Measurements from ENCODE around the gene BATF.
"Not testable (repeated sequence)": the region's sequence is repeated elsewhere in the genome, so short reads cannot be mapped to it uniquely, and the experiment has no call there.

The BATF gene

DNA sequence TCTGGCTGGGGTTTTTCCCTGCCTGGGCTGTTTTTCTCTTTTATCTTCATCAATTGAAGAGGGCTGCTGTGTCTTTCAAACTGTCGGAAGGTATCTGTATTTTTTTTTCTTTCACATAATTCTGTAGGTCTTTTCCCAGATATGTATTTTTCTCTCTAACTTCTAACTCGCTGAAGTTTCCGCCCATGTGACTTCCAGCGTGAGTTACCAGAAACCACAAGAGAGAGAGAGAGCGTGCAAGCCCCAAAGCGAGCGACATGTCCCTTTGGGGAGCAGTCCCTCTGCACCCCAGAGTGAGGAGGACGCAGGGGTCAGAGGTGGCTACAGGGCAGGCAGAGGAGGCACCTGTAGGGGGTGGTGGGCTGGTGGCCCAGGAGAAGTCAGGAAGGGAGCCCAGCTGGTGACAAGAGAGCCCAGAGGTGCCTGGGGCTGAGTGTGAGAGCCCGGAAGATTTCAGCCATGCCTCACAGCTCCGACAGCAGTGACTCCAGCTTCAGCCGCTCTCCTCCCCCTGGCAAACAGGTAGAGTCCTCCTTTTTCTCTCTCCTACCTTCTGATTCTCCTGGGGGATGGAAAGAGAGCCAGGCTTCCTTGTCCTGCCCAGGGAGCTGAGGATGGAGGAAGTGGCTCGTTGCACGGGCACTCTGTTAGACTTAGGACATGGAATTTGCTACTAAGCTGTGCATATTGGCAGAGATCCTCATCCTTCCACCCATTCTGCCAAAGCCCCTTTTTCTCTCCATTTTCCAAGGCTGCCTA, at the start of gene BATF:
TSS of gene BATF (plus strand) at position 246 of the 759 bp plus-strand sequence. CDS start at position 460, 214 bp downstream.
- no peaks in the 10 kb centered on the region for H3K27me3 Mint-ChIP-seq (ENCODE audit: low read depth)
- peaks cover 62% of the 10 kb centered on the region for H3K4me1 Mint-ChIP-seq (ENCODE audit: low read depth)
- H3K4me3 Mint-ChIP-seq = peak within 1 kb of the TSS; percentile 100
- peak within 1 kb of the TSS; percentile 96 for H3K27ac Mint-ChIP-seq
- H3K9me3 Mint-ChIP-seq = no peaks in the 10 kb centered on the region
- peak; percentile 83 for DNase-seq (ENCODE audit: low spot score)
- peaks cover 40% of the 10 kb centered on the region for H3K36me3 Mint-ChIP-seq (ENCODE audit: low read depth)

- not testable (repeated sequence) for H3K36me3 Mint-ChIP-seq (ENCODE audit: low read depth); H3K4me3 Mint-ChIP-seq; H3K27ac Mint-ChIP-seq; H3K4me1 Mint-ChIP-seq (ENCODE audit: low read depth); H3K9me3 Mint-ChIP-seq; H3K27me3 Mint-ChIP-seq (ENCODE audit: low read depth); DNase-seq (ENCODE audit: low spot score)
Measured at GRCh38 chr14:75474127-75474526, 48.1 kb upstream of the BATF start.

GRCh38 chr14:75476274-75476995, 45.8 kb upstream of the BATF start:
- H3K27ac Mint-ChIP-seq = no peak overlapping the region
- peaks cover 5% of the 10 kb centered on the region for H3K27me3 Mint-ChIP-seq (ENCODE audit: low read depth)
- H3K4me1 Mint-ChIP-seq (ENCODE audit: low read depth) = no peaks in the 10 kb centered on the region
- H3K36me3 Mint-ChIP-seq (ENCODE audit: low read depth) = no peaks in the 10 kb centered on the region
- DNase-seq (ENCODE audit: low spot score) = no peak
- no peak overlapping the region for H3K4me3 Mint-ChIP-seq
- no peaks in the 10 kb centered on the region for H3K9me3 Mint-ChIP-seq

DNA sequence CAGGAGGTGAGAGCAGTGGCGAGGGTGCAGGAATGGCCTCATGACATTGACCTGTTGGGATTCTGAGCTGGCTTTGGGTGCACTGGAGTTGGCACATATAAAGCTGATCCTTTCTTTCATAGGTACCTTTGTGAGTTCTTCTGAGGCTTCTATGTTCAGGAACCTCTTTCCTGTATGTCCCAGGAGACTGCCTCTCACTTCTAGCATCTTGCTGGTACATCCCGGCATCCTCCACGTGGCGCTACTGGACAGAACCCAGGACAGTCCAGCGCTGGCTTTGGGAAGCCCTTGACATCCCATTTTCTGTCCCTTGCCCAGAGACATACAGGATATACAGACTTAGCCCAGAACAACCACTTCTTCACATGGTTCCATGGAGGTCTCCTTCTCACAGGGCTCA, 44.4 kb upstream of the BATF start:
- no peak overlapping the region for H3K4me3 Mint-ChIP-seq
- no peak for DNase-seq (ENCODE audit: low spot score)
- no peak overlapping the region for H3K27ac Mint-ChIP-seq
- no peaks in the 10 kb centered on the region for H3K9me3 Mint-ChIP-seq
- H3K36me3 Mint-ChIP-seq (ENCODE audit: low read depth) = no peaks in the 10 kb centered on the region
- no peaks in the 10 kb centered on the region for H3K4me1 Mint-ChIP-seq (ENCODE audit: low read depth)
- peaks cover 5% of the 10 kb centered on the region for H3K27me3 Mint-ChIP-seq (ENCODE audit: low read depth)

DNA sequence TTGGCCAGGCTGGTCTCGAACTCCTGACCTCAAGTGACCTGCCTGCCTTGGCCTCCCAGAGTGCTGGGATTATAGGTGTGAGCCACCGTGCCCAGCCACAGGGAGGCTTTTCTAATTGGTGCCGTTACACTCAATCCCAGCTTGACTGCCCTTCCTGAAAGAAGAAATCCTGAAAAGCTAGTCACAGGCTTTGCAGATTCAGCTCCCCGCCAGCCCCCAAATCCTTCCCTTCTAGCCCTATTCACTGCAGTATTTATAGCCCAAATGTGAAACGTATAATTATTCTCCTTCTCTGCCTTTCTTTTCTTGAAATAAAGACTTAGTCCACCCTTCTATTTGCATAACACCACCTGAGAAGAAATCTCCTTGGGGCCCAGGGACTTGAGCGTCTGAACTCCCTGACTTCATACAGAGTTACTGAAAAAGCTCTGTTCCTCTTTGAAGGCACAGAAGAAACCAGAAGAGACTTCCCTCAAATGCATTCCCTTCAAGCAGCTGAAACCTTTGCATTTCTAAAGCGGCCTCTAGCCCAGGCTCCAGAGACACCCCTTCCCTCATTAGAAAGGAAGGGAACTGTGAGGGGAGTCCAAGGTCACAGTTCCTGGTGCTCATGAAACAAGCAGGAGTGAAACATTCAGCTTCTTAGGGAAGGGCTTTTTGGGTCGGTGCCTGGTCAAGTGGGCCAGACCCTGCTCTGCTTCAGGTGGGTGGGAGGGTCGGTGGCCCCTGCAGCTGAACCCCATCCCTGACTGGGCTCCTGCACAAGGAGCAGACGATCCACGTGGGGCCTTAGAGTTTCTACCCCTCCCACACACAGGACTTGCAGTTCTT, 42.3 kb upstream of the BATF start:
- Mint-ChIP-seq H3K4me1 (ENCODE audit: low read depth) (no peaks in the 10 kb centered on the region), H3K36me3 (ENCODE audit: low read depth) (no peaks in the 10 kb centered on the region), H3K9me3 (no peaks in the 10 kb centered on the region), H3K4me3 (no peak overlapping the region), H3K27me3 (ENCODE audit: low read depth) (no peaks in the 10 kb centered on the region), H3K27ac (no peak overlapping the region)
- no peak for DNase-seq (ENCODE audit: low spot score)

DNA sequence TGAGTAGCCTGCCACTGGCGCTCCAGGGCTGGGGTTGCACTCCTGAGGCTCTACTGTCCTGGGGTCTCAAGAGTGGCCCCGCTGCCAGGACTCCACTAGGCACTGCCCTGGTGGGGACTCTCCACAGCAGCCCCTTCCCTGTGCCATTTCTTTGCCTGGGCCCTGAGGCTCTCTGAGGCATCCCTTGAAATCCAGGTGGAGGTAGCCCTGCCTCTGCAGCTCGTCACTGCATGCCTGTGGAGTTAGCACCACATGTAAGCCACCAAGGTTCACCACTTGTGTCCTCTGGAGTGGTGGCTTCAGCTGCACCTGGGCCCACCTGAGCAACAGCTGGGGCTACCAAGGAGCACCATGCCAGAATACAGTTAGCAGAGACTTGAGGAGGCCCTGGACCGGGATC, 39.9 kb upstream of the BATF start:
- no peak for DNase-seq (ENCODE audit: low spot score)
- Mint-ChIP-seq H3K27me3 (ENCODE audit: low read depth) (no peaks in the 10 kb centered on the region), H3K4me3 (no peak overlapping the region), H3K27ac (no peak overlapping the region), H3K36me3 (ENCODE audit: low read depth) (no peaks in the 10 kb centered on the region), H3K4me1 (ENCODE audit: low read depth) (peaks cover 16% of the 10 kb centered on the region), H3K9me3 (peaks cover 5% of the 10 kb centered on the region)

DNA sequence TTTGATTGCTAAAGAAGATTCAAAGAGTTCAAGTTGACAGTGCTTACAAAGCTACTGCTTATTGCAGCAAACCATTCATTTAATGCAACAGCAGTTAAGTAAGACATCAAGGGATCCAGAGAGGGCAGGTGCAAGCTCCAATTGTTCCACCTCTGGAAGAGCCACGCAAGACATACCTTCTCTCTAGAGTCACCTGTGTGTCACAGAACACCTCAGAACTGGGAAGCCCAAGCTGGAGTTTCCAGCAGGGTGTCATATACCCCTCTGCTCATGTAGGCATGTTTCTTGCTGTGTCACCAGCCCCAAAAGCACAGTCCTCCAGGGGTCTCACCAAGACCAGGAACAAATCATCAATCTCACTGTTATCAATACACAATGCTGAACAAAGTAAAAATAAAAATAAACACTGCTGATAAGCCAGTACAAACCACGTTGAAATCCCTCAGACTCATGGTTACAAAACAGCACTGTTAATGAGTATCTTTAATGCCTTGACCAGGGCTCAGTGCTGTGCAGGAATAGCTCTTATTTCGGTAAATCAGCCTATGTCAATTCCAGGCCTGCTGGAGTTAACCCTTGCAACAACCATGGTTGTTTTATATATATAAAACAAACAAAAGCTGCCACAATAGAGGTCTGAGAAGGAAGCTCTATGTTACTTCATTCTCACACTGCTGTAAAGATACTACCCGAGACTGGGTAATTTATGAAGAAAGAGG, 37.4 kb upstream of the BATF start:
- Mint-ChIP-seq H3K36me3 (ENCODE audit: low read depth) (no peaks in the 10 kb centered on the region), H3K4me3 (no peak overlapping the region), H3K9me3 (peaks cover 5% of the 10 kb centered on the region), H3K27me3 (ENCODE audit: low read depth) (no peaks in the 10 kb centered on the region), H3K27ac (no peak overlapping the region), H3K4me1 (ENCODE audit: low read depth) (peaks cover 23% of the 10 kb centered on the region)
- no peak for DNase-seq (ENCODE audit: low spot score)

- no peaks in the 10 kb centered on the region for H3K36me3 Mint-ChIP-seq (ENCODE audit: low read depth)
- no peak overlapping the region for H3K4me3 Mint-ChIP-seq
- H3K27ac Mint-ChIP-seq = peak overlapping the region; percentile 28
- H3K4me1 Mint-ChIP-seq (ENCODE audit: low read depth) = peaks cover 25% of the 10 kb centered on the region
- H3K27me3 Mint-ChIP-seq (ENCODE audit: low read depth) = no peaks in the 10 kb centered on the region
- peaks cover 5% of the 10 kb centered on the region for H3K9me3 Mint-ChIP-seq
- DNase-seq (ENCODE audit: low spot score) = no peak
Measured at GRCh38 chr14:75486318-75486717, 36.0 kb upstream of the BATF start.

- Mint-ChIP-seq H3K4me1 (ENCODE audit: low read depth) (peaks cover 31% of the 10 kb centered on the region), H3K4me3 (peak overlapping the region; percentile 11), H3K27ac (peak overlapping the region; percentile 38), H3K9me3 (peaks cover 5% of the 10 kb centered on the region), H3K27me3 (ENCODE audit: low read depth) (no peaks in the 10 kb centered on the region), H3K36me3 (ENCODE audit: low read depth) (no peaks in the 10 kb centered on the region)
- DNase-seq (ENCODE audit: low spot score) = peak; percentile 31
Measured at GRCh38 chr14:75487155-75487671, 35.1 kb upstream of the BATF start.

GRCh38 chr14:75489480-75489837, 32.8 kb upstream of the BATF start:
- Mint-ChIP-seq H3K9me3 (peaks cover 5% of the 10 kb centered on the region), H3K4me1 (ENCODE audit: low read depth) (peaks cover 45% of the 10 kb centered on the region), H3K4me3 (no peak overlapping the region), H3K27ac (no peak overlapping the region), H3K36me3 (ENCODE audit: low read depth) (no peaks in the 10 kb centered on the region), H3K27me3 (ENCODE audit: low read depth) (no peaks in the 10 kb centered on the region)
- DNase-seq (ENCODE audit: low spot score) = peak; percentile 3

GRCh38 chr14:75491376-75491978, 30.8 kb upstream of the BATF start:
- H3K36me3 Mint-ChIP-seq (ENCODE audit: low read depth) = no peaks in the 10 kb centered on the region
- H3K27ac Mint-ChIP-seq = no peak overlapping the region
- peak; percentile 2 for DNase-seq (ENCODE audit: low spot score)
- no peak overlapping the region for H3K4me3 Mint-ChIP-seq
- peaks cover 55% of the 10 kb centered on the region for H3K4me1 Mint-ChIP-seq (ENCODE audit: low read depth)
- no peaks in the 10 kb centered on the region for H3K27me3 Mint-ChIP-seq (ENCODE audit: low read depth)
- H3K9me3 Mint-ChIP-seq = no peaks in the 10 kb centered on the region

DNA sequence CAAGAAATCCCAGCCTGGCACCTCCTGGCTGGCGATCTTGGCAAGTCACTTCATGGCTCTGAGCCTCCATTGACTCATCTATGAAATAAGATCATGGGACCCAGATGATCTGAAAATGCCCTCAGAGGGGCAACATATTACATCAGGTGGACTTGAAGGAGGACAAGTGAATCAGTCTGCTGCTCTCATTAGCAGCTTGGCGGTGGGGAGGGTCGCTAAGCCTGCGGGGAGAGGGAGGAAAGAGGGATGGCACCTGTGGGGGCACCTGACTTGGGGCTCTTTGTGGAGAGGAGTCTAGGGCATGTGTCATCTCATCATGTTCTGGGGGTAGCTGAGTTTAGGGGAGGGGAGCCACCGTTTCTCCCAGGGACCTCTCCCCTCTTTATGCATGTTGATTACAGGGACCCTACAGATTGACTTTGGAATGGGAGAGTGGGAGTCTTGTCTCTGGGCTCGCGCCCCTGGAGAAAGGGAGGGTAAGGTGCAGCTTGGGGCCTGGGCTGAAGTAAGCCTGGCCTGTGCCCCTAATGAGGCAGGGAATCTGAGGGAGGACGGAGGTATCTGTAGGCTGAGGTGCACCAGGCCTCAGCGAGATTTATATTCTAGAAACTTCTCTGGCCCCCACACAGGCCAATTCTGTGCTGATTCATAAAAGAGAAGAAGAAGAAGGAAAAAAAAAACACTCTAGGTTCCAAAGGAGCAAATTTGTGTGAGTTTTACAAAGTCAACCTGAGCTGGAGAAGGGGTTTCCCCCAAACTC, 29.3 kb upstream of the BATF start:
- Mint-ChIP-seq H3K36me3 (ENCODE audit: low read depth) (no peaks in the 10 kb centered on the region), H3K27ac (no peak overlapping the region), H3K4me1 (ENCODE audit: low read depth) (peaks cover 61% of the 10 kb centered on the region), H3K9me3 (no peaks in the 10 kb centered on the region), H3K4me3 (no peak overlapping the region), H3K27me3 (ENCODE audit: low read depth) (no peaks in the 10 kb centered on the region)
- DNase-seq (ENCODE audit: low spot score) = peak; percentile 3
